Aorta (tissue), 5 donors: Measurements from ENCODE around the gene AURKAIP1. TPM values are rescaled to one million over a fixed set of nuclear protein-coding genes. Genes with fewer than 3 reads are reported as not detected.
"Not testable (repeated sequence)": the region's sequence is repeated elsewhere in the genome, so short reads cannot be mapped to it uniquely, and the experiment has no call there.

Source experiments
- ATAC-seq: fragments of 200-7000 bp; cut with Tn5 transposase; one replicate; pipeline ENCODE4 v1.9.1; 2022; ENCODE audit warnings: moderate library complexity; ENCODE audit not compliant: low FRiP score
- DNase-seq, 2 donors: peaks; one replicate each; pipeline ENCODE4 v3.0.0-alpha.2; 2020
- H3K27ac ChIP-seq, 2 donors: one replicate each; pipeline ENCODE4 v1.5.1; 2013; ENCODE audit warnings: low read length in 2 of 2, mild to moderate bottlenecking in 2 of 2, moderate library complexity in 2 of 2, control low read depth in 1 of 2, inconsistent platforms in 1 of 2, low read depth in 1 of 2
- H3K27me3 ChIP-seq, 2 donors: one replicate each; pipeline ENCODE4 v1.6.1; 2013; ENCODE audit warnings: control low read depth in 1 of 2, low read length in 1 of 2, mild to moderate bottlenecking in 1 of 2, moderate library complexity in 1 of 2; ENCODE audit not compliant: insufficient read depth in 2 of 2, control insufficient read depth in 1 of 2
- H3K36me3 ChIP-seq, 2 donors: one replicate each; pipeline ENCODE4 v1.6.1; 2013; ENCODE audit warnings: control low read depth in 1 of 2, low read length in 1 of 2, mild to moderate bottlenecking in 1 of 2; ENCODE audit not compliant: insufficient read depth in 2 of 2, control insufficient read depth in 1 of 2
- H3K4me1 ChIP-seq, 2 donors: one replicate each; pipeline ENCODE4 v1.6.1; 2013; ENCODE audit warnings: low read length in 2 of 2, control low read depth in 1 of 2, mild to moderate bottlenecking in 1 of 2, moderate library complexity in 1 of 2; ENCODE audit not compliant: insufficient read depth in 2 of 2, control insufficient read depth in 1 of 2
- H3K4me3 ChIP-seq, 2 donors: one replicate each; pipeline ENCODE4 v1.5.1; 2013; ENCODE audit warnings: low read length in 2 of 2, control low read depth in 1 of 2, mild to moderate bottlenecking in 1 of 2
- H3K9me3 ChIP-seq: one replicate; pipeline ENCODE4 v1.6.1; 2013; ENCODE audit warnings: mild to moderate bottlenecking, low read length; ENCODE audit not compliant: control insufficient read depth
- WGBS, 2 donors: extraction: QIAGEN DNeasy Blood & Tissue Kit; methylation state at CpG; one replicate each; pipeline ENCODE4 v1.1.7; 2013; 5-methylcytosine and 5-hydroxymethylcytosine counted together
- intact Hi-C, 2 donors: fragments of 100-400 bp; cut with DNase I; formaldehyde crosslinking; loops; one replicate each; pipeline versions ENCODE4 v1.14.2 to v1.15.0; 2022
- polyA plus RNA-seq, 2 donors: library from polyadenylated mRNA; stranded (reverse); fragments of 200-250 nt; gene quantifications; one replicate each; pipeline ENCODE4 v1.2.3, GENCODE V29; 2013
- total RNA-seq, 2 donors: library from RNA; stranded (reverse); fragmentation: NEBNext Ultra II Directional; extraction: Animal tissue kit (Norgen Biotek cat#: 25700); gene quantifications; one replicate each; pipeline ENCODE4 v1.2.1, GENCODE V29; 2021
- donor health status: healthy with polysubstance abuse.
- donor health status: Bipolar disorder and iron deficiency.
- donor health status: DM: no; HTN: no; CAD: no.
- donor health status: DM: no; HTN: no; CAD: no.
- donor health status: DM: yes; HTN: yes; CAD: no.

The AURKAIP1 gene
- total and polyA plus RNA-seq, 4 donors = 59.6 to 154 (median 92.2) TPM

DNA sequence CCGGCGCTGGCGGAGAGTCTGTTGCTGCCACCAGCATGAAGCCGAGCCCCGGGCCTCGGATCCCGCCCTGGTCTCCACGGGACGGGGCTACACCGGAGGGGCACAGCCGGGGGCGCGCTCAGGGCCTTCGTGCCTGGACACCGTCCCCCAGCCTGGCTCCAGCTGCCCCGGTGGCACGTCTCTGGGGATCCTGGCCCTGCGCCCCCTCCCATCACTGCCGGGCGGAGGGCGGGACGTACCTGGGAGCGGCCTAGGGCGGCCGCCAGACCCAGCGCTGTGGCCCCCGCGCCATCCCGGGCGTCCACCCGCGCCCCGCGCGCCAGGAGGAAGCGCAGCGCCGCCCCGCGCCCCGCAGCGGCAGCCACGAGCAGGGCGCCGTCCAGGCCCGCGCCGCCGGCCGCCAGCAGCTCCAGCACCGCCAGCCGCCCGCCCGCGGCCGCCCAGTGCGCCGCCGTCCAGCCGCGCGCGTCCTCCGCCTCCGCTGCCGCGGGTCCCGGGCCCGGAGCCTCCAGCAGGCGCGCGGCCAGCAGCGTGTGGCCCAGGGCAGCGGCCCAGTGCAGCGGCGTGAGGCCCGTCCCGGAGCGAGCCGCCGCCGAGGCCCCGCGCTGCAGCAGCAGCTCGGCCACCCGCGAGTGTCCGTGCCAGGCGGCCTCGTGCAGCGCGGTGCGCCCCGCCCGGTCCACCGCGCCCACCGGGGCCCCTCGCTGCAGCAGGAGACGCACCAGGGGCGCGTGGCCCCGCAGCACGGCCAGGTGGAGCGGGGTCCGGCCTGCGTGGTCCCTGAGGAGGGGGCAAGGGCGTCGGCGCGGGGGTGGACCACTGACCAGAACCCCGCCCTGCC is 45.0 kb upstream of the AURKAIP1 start:
- WGBS, 2 donors = 12 to 32% methylated on average over 23 to 112 of the region's 112 CpGs
- no peaks in the 10 kb centered on the region for H3K27me3 ChIP-seq
- intact Hi-C loops = no loop called here
- DNase-seq = peak in 1 of 2 donors; percentile 45
- no peaks in the 10 kb centered on the region for H3K4me1 ChIP-seq
- no peaks in the 10 kb centered on the region for H3K9me3 ChIP-seq
- H3K27ac ChIP-seq = no peak overlapping the region
- H3K36me3 ChIP-seq = no peaks in the 10 kb centered on the region
- no peak overlapping the region for H3K4me3 ChIP-seq
- peak; percentile 61 for ATAC-seq

DNA sequence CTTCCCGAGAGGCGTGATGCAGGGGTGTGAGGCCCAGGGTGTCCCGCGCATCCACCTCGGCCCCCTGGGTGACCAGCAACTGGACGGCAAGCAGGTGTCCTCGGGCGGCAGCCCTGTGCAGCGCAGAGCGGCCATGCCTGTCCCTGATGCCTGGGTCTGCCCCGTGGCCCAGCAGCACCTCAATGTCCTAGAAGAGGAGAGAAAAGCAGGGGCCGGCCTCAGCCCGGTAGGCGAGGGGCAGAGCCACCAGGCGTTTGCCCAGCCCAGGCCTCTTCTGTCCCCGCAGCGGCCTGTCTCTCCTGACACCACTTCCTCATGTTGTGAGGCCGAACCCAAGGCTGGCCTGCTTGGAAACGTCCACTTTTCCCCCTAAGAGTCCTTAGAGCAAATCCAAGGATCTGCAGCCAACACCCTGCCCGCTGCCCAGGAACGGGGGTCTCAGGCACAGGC is 44.4 kb upstream of the AURKAIP1 start:
- ATAC-seq = peak; percentile 50
- Histone ChIP-seq H3K36me3 (no peaks in the 10 kb centered on the region), H3K4me1 (no peaks in the 10 kb centered on the region), H3K27ac (no peak overlapping the region), H3K9me3 (no peaks in the 10 kb centered on the region), H3K4me3 (no peak overlapping the region), H3K27me3 (no peaks in the 10 kb centered on the region)
- no peak for DNase-seq
- 90 to 92% methylated on average over 21 of the region's 21 CpGs for whole genome bisulfite sequencing, 2 donors
- intact Hi-C loops = no loop called here

DNA sequence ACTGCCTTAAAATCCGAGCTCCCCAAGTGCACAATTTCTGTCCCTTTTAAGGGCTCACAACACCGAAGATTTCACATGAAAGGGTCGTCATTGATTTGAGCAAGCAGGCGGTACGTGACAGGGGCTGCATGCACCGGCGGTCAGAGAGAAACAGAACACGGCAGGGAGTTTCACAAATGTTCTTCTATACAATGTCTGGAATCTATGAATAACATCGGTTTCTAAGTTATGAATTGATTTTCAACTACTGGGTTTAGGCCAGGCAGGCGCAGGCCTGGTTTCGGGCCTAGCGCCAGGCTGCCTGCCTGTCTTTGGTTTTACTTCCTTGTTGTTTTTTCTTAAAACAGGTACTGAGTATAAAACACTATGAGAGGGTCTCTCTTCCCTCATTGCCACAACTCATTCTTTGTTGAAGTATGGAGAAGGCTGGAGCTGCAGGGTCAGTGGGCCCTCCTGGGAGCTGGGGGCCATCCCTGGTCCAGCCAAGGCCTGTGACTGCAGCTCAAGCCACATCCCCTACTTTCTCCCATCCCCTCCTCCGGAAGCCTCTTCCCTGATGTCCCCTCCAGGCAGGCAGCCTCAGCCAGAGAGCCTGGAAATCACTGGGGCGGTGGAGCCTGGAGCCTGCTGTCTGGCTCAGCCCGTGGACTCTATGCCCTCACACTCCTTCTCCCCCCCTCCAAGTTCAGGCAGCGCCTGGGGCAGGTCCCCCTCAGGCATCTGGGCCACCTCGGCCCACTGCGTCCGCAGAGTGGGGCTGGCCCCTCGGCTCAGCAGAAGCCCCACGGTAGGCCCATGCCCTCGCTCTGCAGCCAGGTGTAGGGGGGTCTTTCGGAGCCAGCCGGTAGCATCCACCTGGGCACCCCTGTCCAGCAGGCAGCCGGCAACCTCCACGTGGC is 43.7 kb upstream of the AURKAIP1 start:
- DNase-seq (peak in 1 of 2 donors; percentile 44), ATAC-seq (peak; percentile 22)
- intact Hi-C loops = no loop called here
- Histone ChIP-seq H3K27ac (no peak overlapping the region), H3K4me1 (no peaks in the 10 kb centered on the region), H3K9me3 (no peaks in the 10 kb centered on the region), H3K36me3 (no peaks in the 10 kb centered on the region), H3K4me3 (no peak overlapping the region), H3K27me3 (no peaks in the 10 kb centered on the region)
- 92 to 95% methylated on average over 26 of the region's 26 CpGs for WGBS, 2 donors

DNA sequence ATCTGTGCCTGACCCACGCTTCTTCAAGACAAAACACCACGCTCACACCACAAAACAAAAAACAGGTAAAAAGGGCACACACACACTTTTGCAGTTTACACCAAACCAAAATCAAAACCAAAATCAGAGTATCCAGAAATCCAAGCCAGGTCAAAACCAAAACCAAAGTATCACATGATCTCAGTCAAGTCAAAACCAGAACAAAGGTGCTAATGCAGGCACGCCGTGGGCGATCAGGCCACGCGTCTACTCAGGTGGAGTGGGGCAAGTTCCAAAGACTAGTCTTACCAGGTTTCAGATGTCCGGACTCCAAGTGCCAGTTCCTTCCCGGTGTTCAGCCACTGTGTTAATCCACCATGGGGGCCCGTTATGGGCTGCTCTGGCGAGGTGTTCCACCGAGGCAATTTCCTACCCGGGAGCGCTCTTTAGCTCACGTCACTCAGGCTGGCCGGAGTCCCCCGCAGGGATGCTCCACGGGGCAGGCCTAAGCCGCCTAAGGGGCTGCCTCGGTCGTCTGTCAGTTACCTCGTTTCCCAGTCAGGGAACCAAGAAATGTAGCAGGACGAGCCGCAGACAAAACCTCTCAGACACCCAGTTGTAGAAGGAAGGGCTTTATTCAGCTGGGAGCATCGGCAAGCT is 42.9 kb upstream of the AURKAIP1 start:
- DNase-seq, H3K36me3 ChIP-seq, H3K27ac ChIP-seq, H3K4me3 ChIP-seq, H3K4me1 ChIP-seq, H3K9me3 ChIP-seq, intact Hi-C loops, ATAC-seq, H3K27me3 ChIP-seq: not testable (repeated sequence)
- 91 to 93% methylated on average over 25 of the region's 25 CpGs for WGBS, 2 donors

DNA sequence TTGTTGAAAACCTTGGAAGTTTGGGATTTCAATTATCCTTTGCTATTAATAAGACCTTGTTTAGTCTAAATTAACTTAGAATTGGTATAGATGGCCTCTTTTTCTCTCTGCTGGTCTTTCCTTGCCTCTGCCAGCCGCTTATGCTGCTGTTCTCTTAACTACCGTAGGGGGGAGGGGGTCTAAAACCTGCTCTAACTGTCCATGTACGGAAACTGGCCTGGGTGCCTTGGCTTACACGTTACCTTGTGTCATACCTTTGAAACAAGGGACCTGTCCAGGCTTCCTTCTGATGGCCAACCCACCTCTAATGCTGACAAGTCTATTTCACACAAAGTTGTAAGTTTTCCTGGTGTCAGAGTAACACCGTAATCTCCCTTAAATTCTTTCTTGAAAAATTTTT is 42.4 kb upstream of the AURKAIP1 start:
- H3K27ac ChIP-seq, ATAC-seq, intact Hi-C loops, H3K27me3 ChIP-seq, H3K4me1 ChIP-seq, H3K4me3 ChIP-seq, H3K9me3 ChIP-seq, H3K36me3 ChIP-seq, DNase-seq: not testable (repeated sequence)
- WGBS, 2 donors = 80 to 82% methylated on average over 5 of the region's 5 CpGs

DNA sequence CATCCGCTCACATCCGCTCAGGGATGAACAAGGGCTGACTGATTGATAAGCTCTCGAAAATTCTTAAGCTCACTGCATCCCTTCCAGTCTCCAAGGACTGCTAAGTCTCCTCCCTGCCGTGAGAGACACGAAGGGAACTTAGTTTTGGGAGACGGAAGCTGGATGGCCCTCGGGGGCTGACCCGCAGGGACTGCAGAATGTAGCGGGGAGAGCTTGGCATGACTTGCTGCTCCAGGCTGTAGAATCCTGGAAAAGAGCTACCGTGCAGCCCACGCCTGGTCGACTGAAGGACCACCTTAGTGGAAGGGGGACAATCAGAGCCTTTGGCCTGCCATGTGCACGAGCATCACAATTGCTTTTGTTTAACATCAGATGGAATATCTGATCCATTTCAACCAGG is 40.7 kb upstream of the AURKAIP1 start:
- intact Hi-C loops = no loop called here
- Histone ChIP-seq H3K27me3 (no peaks in the 10 kb centered on the region), H3K4me3 (no peak overlapping the region), H3K27ac (no peak overlapping the region), H3K9me3 (no peaks in the 10 kb centered on the region), H3K4me1 (no peaks in the 10 kb centered on the region), H3K36me3 (no peaks in the 10 kb centered on the region)
- DNase-seq = no peak
- no peak for ATAC-seq
- WGBS, 2 donors = 68 to 75% methylated on average over 13 of the region's 13 CpGs

DNA sequence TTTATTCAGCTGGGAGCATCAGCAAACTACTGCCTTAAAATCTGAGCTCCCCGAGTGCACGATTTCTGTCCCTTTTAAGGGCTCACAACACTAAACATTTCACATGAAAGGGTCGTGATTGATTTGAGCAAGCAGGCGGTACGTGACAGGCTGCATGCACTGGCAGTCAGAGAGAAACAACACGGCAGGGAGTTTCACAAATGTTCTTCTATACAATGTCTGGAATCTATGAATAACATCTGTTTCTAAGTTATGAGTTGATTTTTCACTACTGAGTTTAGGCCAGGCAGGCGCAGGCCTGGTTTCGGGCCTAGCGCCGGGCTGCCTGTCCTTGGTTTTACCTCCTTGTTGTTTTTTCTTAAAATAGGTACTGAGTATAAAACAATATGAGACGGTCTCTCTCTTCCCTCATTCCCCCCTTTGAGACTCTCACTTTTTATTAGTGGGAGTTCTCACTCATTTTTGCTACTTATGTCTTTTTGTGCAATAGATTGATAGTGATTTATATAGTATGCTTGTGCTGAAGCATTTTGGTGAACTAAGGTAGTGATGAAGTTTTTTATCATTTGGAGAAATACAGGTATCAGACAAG is 37.4 kb upstream of the AURKAIP1 start:
- H3K9me3 ChIP-seq, ATAC-seq, H3K27ac ChIP-seq, DNase-seq, H3K27me3 ChIP-seq, H3K4me3 ChIP-seq, H3K4me1 ChIP-seq, intact Hi-C loops, H3K36me3 ChIP-seq: not testable (repeated sequence)
- WGBS, 2 donors = 88 to 92% methylated on average over 11 of the region's 11 CpGs

DNA sequence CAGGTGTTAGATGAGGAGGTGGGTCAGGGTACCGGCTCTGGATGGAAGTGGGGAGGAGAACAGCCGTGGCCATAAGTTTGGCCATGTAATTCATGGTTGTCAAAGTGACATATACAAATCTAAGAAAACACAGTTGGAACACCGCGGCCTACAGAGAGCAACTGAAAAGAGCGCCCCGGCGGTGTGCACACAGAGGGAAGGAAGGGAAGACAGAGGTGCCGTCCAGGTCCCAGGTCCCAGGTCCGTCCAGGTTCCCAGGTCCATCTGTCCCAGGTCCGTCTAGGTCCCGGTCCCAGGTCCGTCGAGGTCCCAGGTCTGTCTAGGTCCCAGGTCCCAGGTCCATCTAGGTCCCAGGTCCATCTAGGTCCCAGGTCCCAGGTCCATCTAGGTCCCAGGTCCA is 36.6 kb upstream of the AURKAIP1 start:
- no peak for DNase-seq
- 92 to 96% methylated on average over 11 to 13 of the region's 13 CpGs for WGBS, 2 donors
- Histone ChIP-seq H3K36me3 (no peaks in the 10 kb centered on the region), H3K27ac (no peak overlapping the region), H3K4me3 (no peak overlapping the region), H3K4me1 (no peaks in the 10 kb centered on the region), H3K9me3 (no peaks in the 10 kb centered on the region), H3K27me3 (no peaks in the 10 kb centered on the region)
- intact Hi-C loops = no loop called here
- ATAC-seq = no peak
